COR-L47 (cell line): ENCODE results near the gene JARID2.

Experiments
- DNase-seq: peaks from one replicate; lab custom pipeline; 2025; lab: John Stamatoyannopoulos, UW

The JARID2 gene

GRCh38 chr6:15520626-15521203 lies 274.8 kb downstream of the JARID2 start:
- DNase-seq: no peak

GRCh38 chr6:15521582-15521981 lies 275.7 kb downstream of the JARID2 start:
- no peak for DNase-seq

- DNase-seq: no peak
These were observed 276.2 kb downstream of the JARID2 start for GRCh38 chr6:15522026-15522425.

- DNase-seq: no peak
These were observed 276.6 kb downstream of the JARID2 start for GRCh38 chr6:15522427-15522826.

GRCh38 chr6:15522856-15523529 lies 277.1 kb downstream of the JARID2 start:
- DNase-seq: no peak

- no peak for DNase-seq
These were observed 278.1 kb downstream of the JARID2 start for GRCh38 chr6:15523679-15524630.

- no peak for DNase-seq
These were observed 279.1 kb downstream of the JARID2 start for GRCh38 chr6:15524861-15525401.

GRCh38 chr6:15526212-15526701 lies 280.4 kb downstream of the JARID2 start:
- no peak for DNase-seq

- no peak for DNase-seq
These were observed 282.2 kb downstream of the JARID2 start for GRCh38 chr6:15527838-15528617.

GRCh38 chr6:15528870-15529269 lies 283.0 kb downstream of the JARID2 start:
- DNase-seq: no peak

- DNase-seq: no peak
These were observed 284.5 kb downstream of the JARID2 start for GRCh38 chr6:15530411-15530810.

- DNase-seq: no peak
These were observed 286.1 kb downstream of the JARID2 start for GRCh38 chr6:15531973-15532372.

- no peak for DNase-seq
These were observed 287.6 kb downstream of the JARID2 start for GRCh38 chr6:15533379-15534026.

GRCh38 chr6:15534974-15535373 lies 289.1 kb downstream of the JARID2 start:
- no peak for DNase-seq

GRCh38 chr6:15535495-15536197 lies 289.8 kb downstream of the JARID2 start:
- DNase-seq: no peak

- DNase-seq: no peak
These were observed 290.5 kb downstream of the JARID2 start for GRCh38 chr6:15536198-15536955.

GRCh38 chr6:15538106-15538505 lies 292.2 kb downstream of the JARID2 start:
- no peak for DNase-seq

GRCh38 chr6:15538766-15539495 lies 293.1 kb downstream of the JARID2 start:
- DNase-seq: no peak

- DNase-seq: no peak
These were observed 293.9 kb downstream of the JARID2 start for GRCh38 chr6:15539722-15540270.
